M059J (cell line): ENCODE measurements around the gene FBLL1. TPM values are rescaled to one million over a fixed set of nuclear protein-coding genes. Genes with fewer than 3 reads are reported as not detected.
"Not testable (repeated sequence)": the region's sequence is repeated elsewhere in the genome, so short reads cannot be mapped to it uniquely, and the experiment has no call there.

Experiments
- DNase-seq: peaks from one replicate; pipeline ENCODE4 v3.0.0-alpha.2; 2012; ENCODE audit warnings: low read depth
- total RNA-seq: library from RNA; depleted of rRNA; stranded (reverse); fragments of >200 nt; shearing (Covaris generic); gene quantifications from 2 replicates; pipeline ENCODE4 v1.2.3, GENCODE V29; 2014; rRNA removed

Gene FBLL1
- total RNA-seq, 1 experiment from 2014 or later: 0.81 TPM

- peak; percentile 74 for DNase-seq
Measured at GRCh38 chr5:168552146-168552545, 23.0 kb downstream of the FBLL1 start.

- DNase-seq: no peak
Measured at GRCh38 chr5:168553377-168554130, 24.4 kb downstream of the FBLL1 start.

- DNase-seq: no peak
Measured at GRCh38 chr5:168557389-168557788, 28.3 kb downstream of the FBLL1 start.

- DNase-seq: no peak
Measured at GRCh38 chr5:168562279-168562678, 33.2 kb downstream of the FBLL1 start.

GRCh38 chr5:168563959-168564358 is 34.9 kb downstream of the FBLL1 start:
- DNase-seq: no peak

- no peak for DNase-seq
Measured at GRCh38 chr5:168568738-168569137, 39.6 kb downstream of the FBLL1 start.

GRCh38 chr5:168570490-168571328 is 41.6 kb downstream of the FBLL1 start:
- no peak for DNase-seq

- DNase-seq: not testable (repeated sequence)
Measured at GRCh38 chr5:168573663-168574062, 44.6 kb downstream of the FBLL1 start.

GRCh38 chr5:168574156-168574555 is 45.1 kb downstream of the FBLL1 start:
- not testable (repeated sequence) for DNase-seq

GRCh38 chr5:168575391-168576372 is 46.6 kb downstream of the FBLL1 start:
- no peak for DNase-seq

GRCh38 chr5:168578006-168578405 is 48.9 kb downstream of the FBLL1 start:
- DNase-seq: peak; percentile 18

GRCh38 chr5:168578538-168579487 is 49.7 kb downstream of the FBLL1 start, which contains the start of gene PANK3:
TSS of gene PANK3 (minus strand) at chr5:168579368. CDS start at chr5:168579283, 85 bp downstream.
- no peak for DNase-seq

- DNase-seq: peak; percentile 99
Measured at GRCh38 chr5:168579488-168580226, 50.6 kb downstream of the FBLL1 start.

GRCh38 chr5:168580227-168580508 is 51.1 kb downstream of the FBLL1 start:
- no peak for DNase-seq

Other genes with a start within 250 kb of the FBLL1 start
- 6.1 and 9.7 TPM in 2 replicates for gene WWC1, start 237.7 kb upstream of the FBLL1 start, total RNA-seq
- 210 and 327 TPM in 2 replicates for gene RARS1, start 42.8 kb upstream of the FBLL1 start, total RNA-seq
- gene PANK3, start 50.1 kb downstream of the FBLL1 start, total RNA-seq: 27.5 and 32.3 TPM in 2 replicates